Astrocyte of the spinal cord (primary cell): ENCODE results near the gene MEGF8.

Experiments
- DNase-seq: peaks from one replicate; pipeline ENCODE4 v3.0.0; 2011; ENCODE audit warnings: low read depth, low spot score
- H3K4me3 ChIP-seq: 2 replicates; pipeline ENCODE4 v1.5.1; 2011; ENCODE audit warnings: low read depth, mild to moderate bottlenecking, low read length, moderate library complexity
- in situ Hi-C: cut with HindIII; loops from 2 replicates; pipeline ENCODE4 v1.10.0; 2017; ENCODE audit warnings: low sequenced_read_pairs
- TF ChIP-seq, protein P1 (sequence below): IDR thresholded peaks from 2 replicates; pipeline ENCODE4 v1.5.1; 2012; ENCODE audit warnings: low read depth, mild to moderate bottlenecking, low read length, inconsistent platforms

MEGF8 gene

GRCh38 chr19:42287017-42287826, 38.2 kb upstream of the MEGF8 start:
- no peak for DNase-seq
- TF ChIP-seq, protein P1, sequence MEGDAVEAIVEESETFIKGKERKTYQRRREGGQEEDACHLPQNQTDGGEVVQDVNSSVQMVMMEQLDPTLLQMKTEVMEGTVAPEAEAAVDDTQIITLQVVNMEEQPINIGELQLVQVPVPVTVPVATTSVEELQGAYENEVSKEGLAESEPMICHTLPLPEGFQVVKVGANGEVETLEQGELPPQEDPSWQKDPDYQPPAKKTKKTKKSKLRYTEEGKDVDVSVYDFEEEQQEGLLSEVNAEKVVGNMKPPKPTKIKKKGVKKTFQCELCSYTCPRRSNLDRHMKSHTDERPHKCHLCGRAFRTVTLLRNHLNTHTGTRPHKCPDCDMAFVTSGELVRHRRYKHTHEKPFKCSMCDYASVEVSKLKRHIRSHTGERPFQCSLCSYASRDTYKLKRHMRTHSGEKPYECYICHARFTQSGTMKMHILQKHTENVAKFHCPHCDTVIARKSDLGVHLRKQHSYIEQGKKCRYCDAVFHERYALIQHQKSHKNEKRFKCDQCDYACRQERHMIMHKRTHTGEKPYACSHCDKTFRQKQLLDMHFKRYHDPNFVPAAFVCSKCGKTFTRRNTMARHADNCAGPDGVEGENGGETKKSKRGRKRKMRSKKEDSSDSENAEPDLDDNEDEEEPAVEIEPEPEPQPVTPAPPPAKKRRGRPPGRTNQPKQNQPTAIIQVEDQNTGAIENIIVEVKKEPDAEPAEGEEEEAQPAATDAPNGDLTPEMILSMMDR, result no peak
- in situ Hi-C loops, result no loop called here
- H3K4me3 ChIP-seq, result no peak overlapping the region

GRCh38 chr19:42287827-42288107, 37.7 kb upstream of the MEGF8 start:
- TF ChIP-seq, protein P1, result no peak
- in situ Hi-C loops, result no loop called here
- no peak overlapping the region for H3K4me3 ChIP-seq
- DNase-seq, result no peak

- in situ Hi-C loops, result no loop called here
- DNase-seq, result no peak
- H3K4me3 ChIP-seq, result no peak overlapping the region
- TF ChIP-seq, protein P1, result no peak
Measured at GRCh38 chr19:42288387-42288786, 37.0 kb upstream of the MEGF8 start.

GRCh38 chr19:42288881-42289555, 36.4 kb upstream of the MEGF8 start:
- no peak for DNase-seq
- H3K4me3 ChIP-seq, result no peak overlapping the region
- in situ Hi-C loops, result no loop called here
- TF ChIP-seq, protein P1, result peak; percentile 11

GRCh38 chr19:42289556-42290041, 35.8 kb upstream of the MEGF8 start:
- TF ChIP-seq, protein P1, result no peak
- H3K4me3 ChIP-seq, result no peak overlapping the region
- in situ Hi-C loops, result no loop called here
- no peak for DNase-seq

DNA sequence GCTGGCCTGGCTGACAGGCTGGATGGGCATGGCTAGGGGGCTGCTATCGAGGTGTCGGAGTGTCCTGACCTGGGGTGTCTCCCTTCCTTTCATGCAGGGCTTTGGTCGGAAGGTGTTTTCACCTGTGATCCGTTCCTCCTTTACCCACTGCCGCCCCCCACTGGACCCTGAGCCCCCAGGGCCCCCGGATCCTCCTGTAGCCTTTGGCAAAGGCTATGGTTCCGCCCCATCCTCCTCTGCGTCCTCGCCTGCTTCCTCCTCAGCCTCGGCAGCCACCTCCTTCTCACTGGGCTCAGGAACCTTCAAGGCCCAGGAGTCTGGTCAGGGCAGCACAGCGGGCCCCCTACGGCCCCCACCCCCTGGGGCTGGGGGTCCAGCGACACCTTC, 35.3 kb upstream of the MEGF8 start:
- no peak overlapping the region for H3K4me3 ChIP-seq
- no peak for DNase-seq
- TF ChIP-seq, protein P1, result no peak
- in situ Hi-C loops, result no loop called here
